ENCODE measurements around the gene SFXN2. TPM values are rescaled to one million over a fixed set of nuclear protein-coding genes. Genes with fewer than 3 reads are reported as not detected.
"Not testable (repeated sequence)": the region's sequence is repeated elsewhere in the genome, so short reads cannot be mapped to it uniquely, and the experiment has no call there.

The SFXN2 gene
- total RNA-seq, 1 donor from 2014 or later, result 12.0 TPM

DNA sequence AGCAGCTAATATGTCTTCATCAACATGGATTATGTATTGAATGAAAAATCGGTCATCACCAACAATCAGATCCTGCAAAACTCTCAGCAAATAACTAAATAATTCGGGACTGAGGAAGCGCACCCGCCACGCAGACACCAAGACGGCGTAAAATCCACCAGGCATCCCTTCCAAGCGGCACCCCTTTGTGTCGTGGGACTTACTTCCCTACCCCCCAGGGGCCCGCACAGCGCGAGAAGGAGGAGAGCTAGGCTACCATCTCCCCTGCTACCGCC lies 960 bp upstream of the SFXN2 start:
- no peak for DNase-seq
- Histone ChIP-seq H3K9me3 (no peaks in the 10 kb centered on the region), H3K36me3 (no peaks in the 10 kb centered on the region), H3K27me3 (no peaks in the 10 kb centered on the region), H3K4me3 (peak overlapping the region; percentile 99), H3K4me1 (peaks cover 21% of the 10 kb centered on the region), H3K27ac (peak overlapping the region; percentile 87)
- TF ChIP-seq, protein P1, sequence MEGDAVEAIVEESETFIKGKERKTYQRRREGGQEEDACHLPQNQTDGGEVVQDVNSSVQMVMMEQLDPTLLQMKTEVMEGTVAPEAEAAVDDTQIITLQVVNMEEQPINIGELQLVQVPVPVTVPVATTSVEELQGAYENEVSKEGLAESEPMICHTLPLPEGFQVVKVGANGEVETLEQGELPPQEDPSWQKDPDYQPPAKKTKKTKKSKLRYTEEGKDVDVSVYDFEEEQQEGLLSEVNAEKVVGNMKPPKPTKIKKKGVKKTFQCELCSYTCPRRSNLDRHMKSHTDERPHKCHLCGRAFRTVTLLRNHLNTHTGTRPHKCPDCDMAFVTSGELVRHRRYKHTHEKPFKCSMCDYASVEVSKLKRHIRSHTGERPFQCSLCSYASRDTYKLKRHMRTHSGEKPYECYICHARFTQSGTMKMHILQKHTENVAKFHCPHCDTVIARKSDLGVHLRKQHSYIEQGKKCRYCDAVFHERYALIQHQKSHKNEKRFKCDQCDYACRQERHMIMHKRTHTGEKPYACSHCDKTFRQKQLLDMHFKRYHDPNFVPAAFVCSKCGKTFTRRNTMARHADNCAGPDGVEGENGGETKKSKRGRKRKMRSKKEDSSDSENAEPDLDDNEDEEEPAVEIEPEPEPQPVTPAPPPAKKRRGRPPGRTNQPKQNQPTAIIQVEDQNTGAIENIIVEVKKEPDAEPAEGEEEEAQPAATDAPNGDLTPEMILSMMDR (IDR thresholded peaks at IDR 0.05), result no peak
- peak; percentile 65 for ATAC-seq
- intact Hi-C loops (cut with DNase I), result no loop called here

DNA sequence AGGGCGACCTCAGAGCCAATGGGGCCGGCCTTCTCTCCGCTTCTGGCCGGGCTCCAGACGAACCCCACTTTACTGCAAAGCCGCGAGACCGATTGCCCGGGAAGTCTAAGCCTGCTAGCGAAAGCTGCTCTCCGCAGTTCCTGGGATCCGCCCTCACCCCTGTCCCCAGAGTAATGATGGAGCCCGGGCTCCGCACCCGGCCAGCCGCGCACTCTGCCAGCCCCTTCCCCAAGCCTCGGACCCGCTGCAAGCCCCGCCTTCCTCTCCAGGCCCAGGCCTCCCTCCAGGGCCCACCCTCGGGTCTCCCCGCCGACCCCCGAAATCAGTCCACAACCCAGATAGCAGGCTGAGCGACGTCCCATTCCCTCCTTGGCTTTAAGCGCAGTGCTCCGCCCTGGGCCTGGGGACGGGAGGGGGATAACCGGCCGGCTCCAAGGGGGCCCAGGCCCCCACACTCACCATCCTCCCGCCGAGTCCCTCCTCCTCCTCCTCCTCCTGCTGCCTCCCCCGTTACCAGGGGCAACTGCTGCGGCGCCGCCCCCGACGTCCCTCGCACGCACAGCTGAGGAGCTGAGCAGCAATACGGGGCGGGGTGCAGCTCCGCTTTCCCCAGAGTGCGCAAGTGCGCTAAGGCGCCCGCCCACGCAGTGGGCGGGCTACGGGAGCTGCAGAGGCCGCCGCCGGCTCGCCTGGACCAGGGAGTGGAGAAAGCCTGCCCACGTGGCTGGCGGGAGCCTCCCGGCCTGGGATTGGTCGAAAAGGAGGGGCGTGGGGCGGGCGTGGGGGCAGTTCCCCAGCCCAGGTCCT lies 419 bp upstream of the SFXN2 start, which contains the start of gene ARL3:
ARL3 (minus strand) TSS at position 584 of the 807 bp plus-strand sequence; CDS start at position 462, 122 bp downstream.
- peak within 1 kb of the TSS; percentile 99 for H3K4me3 ChIP-seq
- TF ChIP-seq, protein P1 (IDR thresholded peaks at IDR 0.05), result peak; percentile 47
- peak; percentile 100 for DNase-seq
- intact Hi-C loops (cut with DNase I), result no loop called here
- peak within 1 kb of the TSS; percentile 87 for H3K27ac ChIP-seq
- no peaks in the 10 kb centered on the region for H3K36me3 ChIP-seq
- peak; percentile 98 for ATAC-seq
- no peaks in the 10 kb centered on the region for H3K9me3 ChIP-seq
- no peaks in the 10 kb centered on the region for H3K27me3 ChIP-seq
- peaks cover 21% of the 10 kb centered on the region for H3K4me1 ChIP-seq

DNA sequence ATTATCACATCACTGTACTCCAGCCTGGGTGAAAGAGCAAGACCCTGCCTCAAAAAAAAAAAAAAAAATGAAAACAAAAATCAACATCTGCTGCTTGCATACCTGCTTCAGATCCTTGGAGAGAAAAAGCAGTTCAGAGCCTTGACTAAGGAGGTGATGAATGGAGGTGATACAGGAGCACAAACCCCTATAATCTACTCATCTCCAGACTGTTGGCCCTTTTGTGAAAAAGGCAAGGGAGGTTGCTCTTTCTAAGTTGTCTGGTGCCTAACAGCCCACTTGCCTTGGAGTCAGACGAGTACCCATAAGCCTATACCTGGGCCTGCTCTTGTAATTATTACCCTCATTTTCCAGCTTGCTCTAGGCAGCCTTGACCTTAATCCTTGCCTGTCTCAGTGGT lies 1.4 kb downstream of the SFXN2 start:
- intact Hi-C loops (cut with DNase I), result no loop called here

DNA sequence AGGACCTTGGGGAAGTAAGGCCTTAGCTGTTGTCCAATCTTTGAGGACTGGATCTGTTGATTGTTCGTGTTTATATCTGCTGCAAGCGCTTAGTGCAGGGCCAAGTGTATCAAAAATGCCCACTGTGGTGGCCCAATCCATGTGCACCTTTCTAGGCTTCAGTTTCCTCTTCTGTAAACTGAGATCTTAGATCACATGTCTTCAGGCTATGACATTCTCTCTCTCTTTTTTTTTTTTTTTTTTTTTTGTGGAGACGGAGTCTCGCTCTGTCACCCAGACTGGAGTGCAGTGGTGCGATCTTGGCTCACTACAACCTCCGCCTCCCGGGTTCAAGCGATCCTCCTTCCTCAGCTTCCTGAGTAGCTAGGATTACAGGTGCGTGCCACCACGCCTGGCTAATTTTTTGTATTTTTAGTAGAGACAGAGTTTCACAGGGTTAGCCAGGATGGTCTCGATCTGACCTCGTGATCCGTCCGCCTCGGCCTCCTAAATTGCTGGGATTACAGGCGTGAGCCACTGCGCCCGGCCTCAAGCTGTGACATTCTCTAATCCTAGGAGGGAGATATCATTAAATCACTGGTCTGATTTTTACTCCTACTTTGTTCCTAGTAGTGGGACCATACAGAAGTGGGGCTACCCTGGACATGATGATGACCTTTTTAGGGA lies 2.6 kb downstream of the SFXN2 start:
- peaks cover 17% of the 10 kb centered on the region for H3K4me1 ChIP-seq
- intact Hi-C loops (cut with DNase I); H3K9me3 ChIP-seq; H3K27ac ChIP-seq; H3K36me3 ChIP-seq; H3K27me3 ChIP-seq; H3K4me3 ChIP-seq; DNase-seq; ATAC-seq: not testable (repeated sequence)

More for the DNA sequence above, 1.4 kb downstream of the SFXN2 start:
- Histone ChIP-seq H3K36me3 (no peaks in the 10 kb centered on the region), H3K4me1 (peaks cover 18% of the 10 kb centered on the region), H3K27ac (no peak overlapping the region), H3K9me3 (no peaks in the 10 kb centered on the region), H3K4me3 (no peak overlapping the region), H3K27me3 (no peaks in the 10 kb centered on the region)
- DNase-seq, result no peak
- TF ChIP-seq, protein P1 (IDR thresholded peaks at IDR 0.05), result no peak
- no peak for ATAC-seq

DNA sequence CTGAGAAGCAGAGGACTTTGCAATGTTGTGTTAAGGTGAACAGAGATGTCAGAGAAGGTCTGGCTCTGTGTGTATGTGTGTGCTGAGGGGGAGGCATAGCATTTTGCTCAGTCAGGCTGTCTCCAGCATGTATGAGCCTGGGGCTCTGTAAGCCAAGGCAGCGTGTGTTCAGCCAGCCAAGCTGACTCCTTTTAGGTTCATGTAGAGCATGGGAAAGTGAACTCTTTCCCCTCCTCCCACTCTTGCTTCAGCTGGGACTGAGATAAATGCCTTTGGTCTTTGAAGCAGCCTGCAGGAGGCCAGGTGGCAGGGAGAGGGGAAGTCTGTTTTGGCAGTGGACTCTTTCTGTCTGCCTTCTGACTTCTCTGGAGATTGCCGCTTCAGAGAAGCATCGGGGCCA lies 3.8 kb downstream of the SFXN2 start:
- H3K27me3 ChIP-seq, result no peaks in the 10 kb centered on the region
- no peak overlapping the region for H3K4me3 ChIP-seq
- no peaks in the 10 kb centered on the region for H3K36me3 ChIP-seq
- ATAC-seq (no peak), DNase-seq (no peak)
- peaks cover 8% of the 10 kb centered on the region for H3K4me1 ChIP-seq
- H3K9me3 ChIP-seq, result no peaks in the 10 kb centered on the region
- H3K27ac ChIP-seq, result no peak overlapping the region
- intact Hi-C loops (cut with DNase I), result no loop called here
- TF ChIP-seq, protein P1 (IDR thresholded peaks at IDR 0.05), result no peak

DNA sequence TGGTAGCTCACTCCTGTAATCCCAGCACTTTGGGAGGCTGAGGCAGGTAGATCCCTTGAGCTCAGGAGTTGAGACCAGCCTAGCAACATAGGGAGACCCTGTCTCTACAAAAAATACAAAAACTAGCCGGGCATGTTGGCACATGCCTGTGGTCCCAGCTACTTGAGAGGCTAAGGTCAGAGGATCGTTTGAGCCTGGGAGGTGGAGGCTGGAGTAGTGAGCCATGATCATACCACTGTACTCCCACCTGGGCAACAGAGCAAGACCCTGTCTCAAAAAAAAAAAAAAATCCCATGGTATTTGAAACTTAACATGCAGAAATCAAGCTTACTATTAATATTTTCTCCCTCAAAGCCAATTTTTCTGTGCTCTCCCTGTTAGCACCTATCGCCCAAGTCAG lies 5.9 kb downstream of the SFXN2 start:
- intact Hi-C loops (cut with DNase I), result no loop called here
- H3K27ac ChIP-seq, result no peak overlapping the region
- TF ChIP-seq, protein P1 (IDR thresholded peaks at IDR 0.05), result no peak

More for the DNA sequence above, 5.9 kb downstream of the SFXN2 start:
- Histone ChIP-seq H3K27me3 (no peaks in the 10 kb centered on the region), H3K36me3 (no peaks in the 10 kb centered on the region), H3K4me1 (peaks cover 1% of the 10 kb centered on the region), H3K9me3 (no peaks in the 10 kb centered on the region), H3K4me3 (no peak overlapping the region)
- DNase-seq (no peak), ATAC-seq (no peak)

All from upper lobe of right lung (tissue), 1 donor.